ES-I3 (cell line): ENCODE data around the gene C4orf50.

Experiments used
- H3K36me3 ChIP-seq: 2 replicates; pipeline ENCODE4 v1.6.1; 2013; ENCODE audit warnings: mild to moderate bottlenecking, low read length, control low read depth, moderate library complexity; ENCODE audit not compliant: insufficient read depth
- H3K4me1 ChIP-seq: 2 replicates; pipeline ENCODE4 v1.6.1; 2013; ENCODE audit warnings: mild to moderate bottlenecking, control low read depth, low read length; ENCODE audit not compliant: insufficient read depth
- H3K9ac ChIP-seq: 2 replicates; pipeline ENCODE4 v1.6.1; 2013; ENCODE audit warnings: low read depth, mild to moderate bottlenecking, low read length, moderate library complexity
- H3K9me3 ChIP-seq: 2 replicates; pipeline ENCODE4 v1.6.1; 2013; ENCODE audit warnings: mild to moderate bottlenecking, low read length, moderate library complexity; ENCODE audit not compliant: control insufficient read depth, insufficient read depth

Gene C4orf50

DNA sequence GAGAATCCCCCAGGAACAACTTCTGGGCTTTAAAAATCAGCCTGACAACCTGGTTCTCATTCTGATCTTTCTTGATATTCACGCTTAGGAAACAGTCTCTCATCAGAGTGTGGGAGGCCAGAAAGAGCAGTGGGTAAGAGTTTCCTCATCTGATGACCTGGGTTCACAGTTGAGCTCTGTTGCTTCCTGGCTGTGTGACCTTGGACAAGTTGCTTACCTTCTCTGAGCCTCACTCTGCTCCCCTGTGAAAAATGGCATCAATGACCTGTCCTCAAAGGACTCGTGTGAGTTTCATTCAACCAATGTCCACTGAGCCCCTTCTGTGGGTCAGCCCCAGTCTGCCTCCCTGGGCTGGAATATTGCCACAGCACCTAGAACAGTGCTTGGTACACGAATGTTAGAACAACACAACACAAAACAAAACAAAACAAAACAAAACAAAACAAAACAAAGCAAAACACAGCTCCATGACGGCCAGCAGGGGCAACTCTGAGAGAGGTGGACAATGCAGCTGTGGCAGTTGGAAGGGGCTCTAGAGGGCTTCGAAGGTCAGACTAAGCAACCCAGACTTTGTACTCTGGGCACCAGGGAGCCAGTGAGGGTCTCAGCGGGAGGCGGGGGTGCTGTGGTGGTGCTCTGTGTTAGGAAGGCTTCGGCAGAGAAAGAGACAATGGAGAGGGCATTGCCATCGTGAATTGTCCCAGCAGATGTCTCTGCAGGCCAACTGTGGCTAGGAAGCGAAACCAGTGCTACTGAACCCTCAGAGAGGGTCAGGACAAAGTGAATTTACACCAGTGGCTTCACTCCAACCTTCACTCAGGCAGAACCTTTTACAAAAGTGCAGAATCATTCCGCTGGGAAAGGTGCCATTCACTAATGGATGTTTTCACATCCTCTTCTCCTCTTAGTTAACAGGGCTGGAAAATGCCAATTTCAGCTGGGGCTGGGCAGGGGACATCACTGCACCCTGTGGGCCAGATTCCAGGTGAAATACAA lies 14.3 kb upstream of the C4orf50 start:
- H3K9me3 ChIP-seq: no peaks in the 10 kb centered on the region
- H3K9ac ChIP-seq: no peak overlapping the region
- H3K4me1 ChIP-seq: peaks cover 26% of the 10 kb centered on the region
- no peaks in the 10 kb centered on the region for H3K36me3 ChIP-seq

DNA sequence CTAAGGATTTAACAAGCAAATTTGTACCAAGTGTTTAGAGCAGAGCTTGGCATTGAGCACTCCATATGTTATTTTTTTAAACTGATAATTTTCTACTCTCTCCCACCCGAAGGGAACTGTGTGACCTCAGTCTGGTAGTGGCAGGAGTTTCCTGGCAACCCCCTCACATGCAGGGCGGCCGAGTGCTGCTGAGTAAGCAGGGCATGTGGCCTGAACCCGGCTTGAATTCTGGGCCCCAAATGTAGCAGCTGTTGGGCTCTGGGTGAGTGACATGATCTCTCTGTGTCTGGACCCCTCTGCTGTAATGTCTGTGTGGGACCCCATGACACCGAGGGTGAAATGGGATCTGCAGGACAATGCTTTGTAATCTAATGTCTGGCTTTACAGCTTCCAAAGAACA lies 13.6 kb upstream of the C4orf50 start:
- H3K4me1 ChIP-seq: peaks cover 26% of the 10 kb centered on the region
- no peak overlapping the region for H3K9ac ChIP-seq
- no peaks in the 10 kb centered on the region for H3K36me3 ChIP-seq
- H3K9me3 ChIP-seq: no peaks in the 10 kb centered on the region

GRCh38 chr4:6030679-6031078 lies 12.4 kb upstream of the C4orf50 start:
- Histone ChIP-seq H3K9ac (no peak overlapping the region), H3K36me3 (no peaks in the 10 kb centered on the region), H3K9me3 (no peaks in the 10 kb centered on the region)

DNA sequence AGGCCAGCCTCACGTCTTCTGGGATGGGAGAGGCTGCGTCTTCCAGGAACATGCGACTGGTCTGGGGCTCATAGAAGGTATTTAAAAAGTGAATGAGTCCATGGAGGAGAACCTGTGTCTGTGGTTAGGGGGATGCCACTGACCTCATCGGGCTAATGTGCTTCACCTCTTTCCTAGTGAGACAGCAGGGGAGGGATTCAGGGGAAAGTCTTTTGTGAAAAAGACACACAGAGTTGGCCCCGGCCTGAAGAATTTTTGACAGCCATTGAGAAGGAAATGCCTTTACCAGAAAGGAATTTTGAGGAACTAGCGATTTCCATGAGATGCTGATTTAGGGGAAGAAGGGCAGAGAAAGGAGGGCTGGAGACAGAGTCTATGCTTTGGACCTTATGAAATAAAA lies 11.0 kb upstream of the C4orf50 start:
- no peaks in the 10 kb centered on the region for H3K36me3 ChIP-seq
- H3K9me3 ChIP-seq: no peaks in the 10 kb centered on the region
- H3K9ac ChIP-seq: no peak overlapping the region
- peaks cover 20% of the 10 kb centered on the region for H3K4me1 ChIP-seq

More at GRCh38 chr4:6030679-6031078, 12.4 kb upstream of the C4orf50 start:
- H3K4me1 ChIP-seq: peaks cover 20% of the 10 kb centered on the region

DNA sequence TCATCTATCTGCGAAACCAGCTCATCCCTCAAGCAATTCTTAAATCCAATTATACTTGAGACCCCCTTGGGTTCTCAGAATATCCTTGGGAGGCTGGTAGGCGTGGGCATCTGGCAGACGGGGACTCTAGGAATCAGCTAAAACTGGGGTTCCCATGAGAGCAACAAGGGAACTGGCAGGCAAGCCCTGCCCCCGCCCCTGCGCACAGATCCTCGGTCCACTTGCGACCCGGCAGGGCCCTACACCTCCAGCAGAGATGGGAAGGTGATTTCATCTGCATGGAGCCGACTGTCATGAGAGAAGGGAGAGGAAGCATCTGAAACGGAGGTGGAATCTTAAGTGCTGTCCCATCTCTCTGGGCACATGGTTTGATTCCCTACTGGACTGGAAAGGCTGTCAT lies 9.9 kb upstream of the C4orf50 start:
- H3K9ac ChIP-seq: no peak overlapping the region
- peaks cover 20% of the 10 kb centered on the region for H3K4me1 ChIP-seq
- no peaks in the 10 kb centered on the region for H3K36me3 ChIP-seq
- H3K9me3 ChIP-seq: no peaks in the 10 kb centered on the region

DNA sequence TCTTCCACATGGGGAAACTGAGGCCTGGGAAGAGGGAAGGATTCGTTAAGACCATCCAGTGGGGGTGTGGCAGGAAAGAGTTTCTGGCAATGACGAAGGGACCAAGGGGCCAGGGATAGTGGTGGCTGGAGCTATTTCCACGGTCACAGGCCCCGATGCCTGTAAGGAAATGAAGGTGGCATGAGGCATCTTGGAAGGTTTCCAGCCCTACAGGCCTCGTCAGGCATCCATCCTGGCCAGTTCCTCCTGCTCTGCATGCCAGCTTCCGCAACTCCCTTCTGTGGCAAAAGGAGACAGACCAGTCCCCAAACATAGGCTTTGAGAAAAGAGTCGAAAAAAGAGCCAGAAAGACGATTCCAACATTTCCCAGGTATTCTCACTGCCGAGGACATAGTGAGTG lies 9.2 kb upstream of the C4orf50 start:
- Histone ChIP-seq H3K9ac (no peak overlapping the region), H3K9me3 (no peaks in the 10 kb centered on the region), H3K36me3 (no peaks in the 10 kb centered on the region), H3K4me1 (peaks cover 20% of the 10 kb centered on the region)

DNA sequence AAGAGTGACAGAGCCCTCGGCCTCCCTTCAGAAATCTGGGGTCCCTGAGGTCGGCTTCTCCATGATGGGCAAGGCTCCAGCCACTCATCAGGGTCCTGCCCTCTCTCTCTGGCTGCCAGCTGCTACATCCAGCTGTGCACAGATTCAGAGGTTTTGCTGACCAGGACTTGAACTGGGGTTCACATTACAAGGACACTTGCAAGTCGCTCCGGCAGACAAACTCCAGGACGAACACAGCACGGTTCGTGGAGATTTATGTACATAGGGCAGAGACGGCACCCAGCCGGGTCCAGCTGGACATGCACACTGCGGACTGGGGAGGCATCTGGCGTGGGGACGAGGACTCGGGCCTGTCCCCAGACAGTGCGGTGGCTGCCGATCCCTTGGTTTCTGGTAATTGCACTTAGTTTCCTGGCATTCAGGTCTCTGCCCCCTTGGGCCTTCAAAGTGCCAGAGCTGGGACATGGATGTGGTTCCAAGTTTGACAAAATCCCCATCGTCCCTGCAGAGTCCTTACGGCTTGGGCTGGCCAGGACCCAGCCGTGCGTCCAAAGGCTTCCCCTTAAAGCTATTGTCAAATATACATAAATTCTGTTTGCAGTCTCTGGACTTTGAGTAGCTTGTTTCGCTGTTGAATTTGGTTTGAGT lies 6.2 kb upstream of the C4orf50 start:
- Histone ChIP-seq H3K9ac (no peak overlapping the region), H3K4me1 (peaks cover 6% of the 10 kb centered on the region), H3K9me3 (no peaks in the 10 kb centered on the region), H3K36me3 (no peaks in the 10 kb centered on the region)

GRCh38 chr4:6023731-6024130 lies 5.5 kb upstream of the C4orf50 start:
- H3K9ac ChIP-seq: no peak overlapping the region
- no peaks in the 10 kb centered on the region for H3K36me3 ChIP-seq
- H3K9me3 ChIP-seq: no peaks in the 10 kb centered on the region
- H3K4me1 ChIP-seq: peaks cover under 1% of the 10 kb centered on the region

DNA sequence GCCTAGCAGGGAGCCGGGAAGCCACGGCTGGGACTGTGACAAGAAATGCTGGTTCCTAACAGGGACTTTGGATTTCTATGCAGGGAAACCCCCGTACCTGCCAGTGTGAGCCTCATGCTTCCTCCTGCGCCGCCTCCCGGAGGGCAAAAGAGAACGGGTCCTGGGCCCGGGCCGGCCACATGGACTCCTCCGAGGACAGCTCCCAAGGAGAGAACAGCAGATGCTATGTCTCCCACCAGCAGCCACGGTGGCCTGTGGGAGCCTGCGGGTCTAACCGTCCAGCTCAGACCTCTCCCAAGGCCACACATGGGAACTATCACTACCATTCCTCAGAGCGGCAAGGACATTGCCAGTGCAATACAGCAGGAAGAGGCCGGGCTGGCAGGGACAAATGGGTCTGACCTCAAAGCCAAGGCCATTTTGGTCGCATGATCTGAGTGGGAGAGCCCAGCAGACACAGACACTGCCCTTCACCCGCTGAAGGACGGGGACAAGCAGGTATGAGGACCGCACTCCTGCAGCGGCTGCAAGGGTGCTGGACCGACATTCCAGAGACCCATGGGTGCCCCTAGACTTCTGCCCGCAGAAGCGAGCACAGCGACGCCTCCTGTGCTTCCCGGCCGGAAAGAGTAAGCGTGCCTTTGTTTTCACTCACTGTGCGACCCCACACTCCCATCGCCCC lies 4.5 kb upstream of the C4orf50 start:
- Histone ChIP-seq H3K36me3 (no peaks in the 10 kb centered on the region), H3K4me1 (no peaks in the 10 kb centered on the region; the same call in 1 of the 2 replicates), H3K9ac (no peak overlapping the region), H3K9me3 (no peaks in the 10 kb centered on the region)

- Histone ChIP-seq H3K4me1 (no peaks in the 10 kb centered on the region; the same call in 1 of the 2 replicates), H3K9ac (no peak overlapping the region), H3K36me3 (no peaks in the 10 kb centered on the region), H3K9me3 (no peaks in the 10 kb centered on the region)
Observed at GRCh38 chr4:6021831-6022606, 3.8 kb upstream of the C4orf50 start.

DNA sequence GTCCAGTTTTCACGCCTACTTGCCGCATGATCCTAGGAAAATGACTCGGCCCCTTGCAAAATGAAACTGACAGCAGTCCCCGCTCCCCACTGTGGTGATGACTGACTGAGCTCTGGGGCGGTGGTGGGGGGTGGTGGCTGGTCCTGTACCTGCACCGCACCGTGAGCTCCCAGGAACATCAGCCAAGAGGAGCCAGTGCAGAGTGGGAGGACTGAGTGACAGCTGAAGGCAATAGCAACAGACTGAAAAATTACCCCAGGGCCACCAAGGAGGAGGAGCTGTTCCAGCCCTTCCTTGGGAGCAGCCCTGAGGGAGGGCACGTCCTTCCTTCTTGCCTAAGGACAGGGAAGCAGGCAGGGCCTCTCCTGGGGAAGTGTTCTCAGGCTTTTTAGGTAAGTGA lies 2.4 kb upstream of the C4orf50 start:
- Histone ChIP-seq H3K9ac (no peak overlapping the region), H3K4me1 (no peaks in the 10 kb centered on the region; the same call in 1 of the 2 replicates), H3K9me3 (no peaks in the 10 kb centered on the region), H3K36me3 (no peaks in the 10 kb centered on the region)

- no peaks in the 10 kb centered on the region; the same call in 1 of the 2 replicates for H3K4me1 ChIP-seq
- no peak overlapping the region for H3K9ac ChIP-seq
- no peaks in the 10 kb centered on the region for H3K9me3 ChIP-seq
Observed at GRCh38 chr4:6019316-6020263, 1.4 kb upstream of the C4orf50 start.

DNA sequence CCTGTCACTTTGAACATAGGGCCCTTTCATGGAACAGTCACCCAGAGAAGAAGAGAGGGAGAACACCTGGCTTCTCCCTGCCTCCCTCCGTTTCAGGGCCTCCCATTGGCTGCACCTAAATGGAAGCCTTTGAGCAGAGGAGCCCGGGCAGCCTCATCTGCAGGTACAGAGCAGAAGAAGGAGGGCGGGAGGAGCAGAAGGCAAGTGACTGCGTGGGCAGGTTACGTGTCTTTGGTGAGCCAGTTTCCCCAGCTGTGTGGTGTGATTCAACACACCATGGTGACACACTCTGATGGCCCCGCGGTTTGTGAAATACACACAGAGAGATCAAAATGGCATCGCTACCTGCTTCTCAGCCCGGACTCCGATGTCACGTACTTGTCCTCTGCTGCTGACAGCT lies 431 bp downstream of the C4orf50 start:
- no peaks in the 10 kb centered on the region; the same call in 1 of the 2 replicates for H3K4me1 ChIP-seq
- H3K9ac ChIP-seq: no peak overlapping the region
- H3K36me3 ChIP-seq: no peaks in the 10 kb centered on the region
- H3K9me3 ChIP-seq: no peaks in the 10 kb centered on the region

More at GRCh38 chr4:6019316-6020263, 1.4 kb upstream of the C4orf50 start:
- H3K36me3 ChIP-seq: no peaks in the 10 kb centered on the region
